OCI-LY1 (cell line): ENCODE data around the gene EVL.

Source experiments
- H2AFZ ChIP-seq: fragments of 200-600 bp; sonication (generic), shearing (Covaris generic); 2 replicates; pipeline ENCODE4 v1.6.0; 2014; ENCODE audit warnings: antibody characterized with exemption, mild to moderate bottlenecking, low read length
- H3F3A ChIP-seq: fragments of 200-600 bp; sonication (generic), shearing (Covaris generic); 2 replicates; pipeline ENCODE4 v1.6.0; 2014; ENCODE audit warnings: mild to moderate bottlenecking, antibody characterized with exemption, low read length, moderate library complexity; ENCODE audit not compliant: insufficient read depth
- H3K27ac ChIP-seq: fragments of 200-600 bp; sonication (generic); 2 replicates; pipeline ENCODE4 v1.5.1; 2014; ENCODE audit warnings: low read length, mixed run types, mild to moderate bottlenecking, low read depth; ENCODE audit not compliant: poor library complexity, severe bottlenecking
- H3K27me3 ChIP-seq: fragments of 200-600 bp; sonication (generic); 2 replicates; pipeline ENCODE4 v1.6.0; 2014; ENCODE audit warnings: antibody characterized with exemption, mild to moderate bottlenecking, low read length, moderate library complexity; ENCODE audit not compliant: insufficient read depth
- H3K36me3 ChIP-seq: fragments of 200-600 bp; sonication (generic); 2 replicates; pipeline ENCODE4 v1.6.1; 2014; ENCODE audit warnings: mild to moderate bottlenecking, antibody characterized with exemption, low read length, moderate library complexity, mixed read lengths; ENCODE audit not compliant: insufficient read depth
- H3K4me1 ChIP-seq: fragments of 200-600 bp; sonication (generic); 2 replicates; pipeline ENCODE4 v1.5.1; 2014; ENCODE audit warnings: mild to moderate bottlenecking, low read length, moderate library complexity; ENCODE audit not compliant: insufficient read depth, severe bottlenecking
- H3K4me2 ChIP-seq: fragments of 200-600 bp; sonication (generic), shearing (Covaris generic); 2 replicates; pipeline ENCODE4 v1.6.1; 2014; ENCODE audit warnings: low read length
- H3K4me3 ChIP-seq: fragments of 200-600 bp; sonication (generic); 2 replicates; pipeline ENCODE4 v1.5.1; 2014; ENCODE audit warnings: low read length, low read depth, mild to moderate bottlenecking, mixed read lengths; ENCODE audit not compliant: poor library complexity, severe bottlenecking
- H3K79me2 ChIP-seq: fragments of 200-600 bp; shearing (Covaris generic); 2 replicates; pipeline ENCODE4 v1.6.1; 2016; ENCODE audit warnings: mixed run types, low read length, mixed read lengths; ENCODE audit not compliant: insufficient read depth
- H3K9ac ChIP-seq: fragments of 200-600 bp; sonication (generic), shearing (Covaris generic); 2 replicates; pipeline ENCODE4 v1.6.1; 2014; ENCODE audit warnings: mild to moderate bottlenecking, low read length, mixed read lengths
- H3K9me2 ChIP-seq: fragments of 200-600 bp; sonication (generic), shearing (Covaris generic); 2 replicates; pipeline ENCODE4 v1.6.1; 2014; ENCODE audit warnings: low read depth, mild to moderate bottlenecking, low read length, mixed read lengths
- H3K9me3 ChIP-seq: fragments of 200-600 bp; shearing (Covaris generic); 2 replicates; pipeline ENCODE4 v1.6.1; 2014; ENCODE audit warnings: low read length, mixed read lengths
- H4K20me1 ChIP-seq: fragments of 200-600 bp; sonication (generic), shearing (Covaris generic); 2 replicates; pipeline ENCODE4 v1.6.0; 2016; ENCODE audit warnings: mild to moderate bottlenecking, low read length; ENCODE audit not compliant: insufficient read depth
- EZH2 ChIP-seq: fragments of 200-600 bp; sonication (generic), shearing (Covaris generic); IDR thresholded peaks from 2 replicates; pipeline ENCODE4 v1.8.0; 2017; ENCODE audit warnings: borderline replicate concordance, mixed run types, mild to moderate bottlenecking, antibody characterized with exemption, low read length, moderate library complexity, mixed read lengths
- TF ChIP-seq, protein P1 (sequence below): fragments of 200-600 bp; sonication (generic), shearing (Covaris generic); IDR thresholded peaks from 2 replicates; pipeline ENCODE4 v1.5.1; 2017; ENCODE audit warnings: mild to moderate bottlenecking, antibody characterized with exemption, low read length, moderate library complexity, mixed read lengths

Gene EVL

DNA sequence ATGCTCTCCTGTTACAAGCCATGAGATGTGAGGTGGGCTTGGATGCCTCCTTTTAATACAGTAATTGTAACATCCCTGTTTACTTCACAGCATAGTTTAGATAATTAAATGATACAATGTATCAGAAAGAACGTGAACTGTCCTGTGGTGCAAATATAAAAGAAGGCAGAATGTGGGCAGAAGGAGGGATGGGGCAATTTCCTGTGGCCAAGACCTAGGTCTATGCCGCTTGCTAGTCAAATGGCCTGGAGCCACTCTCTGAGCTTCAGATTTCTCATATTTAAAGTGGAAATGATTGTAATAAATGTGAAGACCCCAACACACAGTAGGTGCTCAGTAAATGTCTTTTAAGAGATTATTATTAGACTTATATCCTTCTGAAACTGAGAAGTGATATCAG, 24.0 kb upstream of the EVL start:
- no peaks in the 10 kb centered on the region for H3K9me3 ChIP-seq
- no peaks in the 10 kb centered on the region for H3K36me3 ChIP-seq
- TF ChIP-seq, protein P1, sequence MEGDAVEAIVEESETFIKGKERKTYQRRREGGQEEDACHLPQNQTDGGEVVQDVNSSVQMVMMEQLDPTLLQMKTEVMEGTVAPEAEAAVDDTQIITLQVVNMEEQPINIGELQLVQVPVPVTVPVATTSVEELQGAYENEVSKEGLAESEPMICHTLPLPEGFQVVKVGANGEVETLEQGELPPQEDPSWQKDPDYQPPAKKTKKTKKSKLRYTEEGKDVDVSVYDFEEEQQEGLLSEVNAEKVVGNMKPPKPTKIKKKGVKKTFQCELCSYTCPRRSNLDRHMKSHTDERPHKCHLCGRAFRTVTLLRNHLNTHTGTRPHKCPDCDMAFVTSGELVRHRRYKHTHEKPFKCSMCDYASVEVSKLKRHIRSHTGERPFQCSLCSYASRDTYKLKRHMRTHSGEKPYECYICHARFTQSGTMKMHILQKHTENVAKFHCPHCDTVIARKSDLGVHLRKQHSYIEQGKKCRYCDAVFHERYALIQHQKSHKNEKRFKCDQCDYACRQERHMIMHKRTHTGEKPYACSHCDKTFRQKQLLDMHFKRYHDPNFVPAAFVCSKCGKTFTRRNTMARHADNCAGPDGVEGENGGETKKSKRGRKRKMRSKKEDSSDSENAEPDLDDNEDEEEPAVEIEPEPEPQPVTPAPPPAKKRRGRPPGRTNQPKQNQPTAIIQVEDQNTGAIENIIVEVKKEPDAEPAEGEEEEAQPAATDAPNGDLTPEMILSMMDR = no peak
- TF ChIP-seq EZH2 = no peak
- H3F3A ChIP-seq = no peaks in the 10 kb centered on the region
- no peak overlapping the region for H2AFZ ChIP-seq
- H3K4me3 ChIP-seq = no peak overlapping the region
- no peaks in the 10 kb centered on the region for H3K27me3 ChIP-seq
- H3K27ac ChIP-seq = no peak overlapping the region
- H4K20me1 ChIP-seq = no peaks in the 10 kb centered on the region
- no peaks in the 10 kb centered on the region for H3K4me1 ChIP-seq
- no peaks in the 10 kb centered on the region for H3K9me2 ChIP-seq
- H3K79me2 ChIP-seq = no peaks in the 10 kb centered on the region
- H3K9ac ChIP-seq = no peak overlapping the region
- H3K4me2 ChIP-seq = no peak overlapping the region

DNA sequence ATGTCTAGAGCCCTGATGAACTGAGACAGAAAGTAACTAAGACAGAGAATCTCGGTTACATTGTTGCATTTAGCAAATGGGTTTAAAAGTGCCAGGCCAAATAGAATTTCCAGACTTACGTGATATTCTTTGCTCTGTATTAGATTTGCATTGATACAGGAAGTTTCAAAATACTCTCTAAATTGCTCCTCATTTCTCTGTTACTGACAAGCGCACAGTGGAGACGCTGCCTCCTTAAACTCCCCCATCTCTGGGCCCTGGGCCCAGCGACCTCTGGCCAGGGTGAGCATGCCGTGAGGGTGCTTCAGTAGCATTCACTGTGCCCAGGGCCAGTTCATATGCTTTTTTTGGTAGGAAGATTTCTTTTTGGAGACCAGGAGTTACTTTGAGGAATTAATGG, 22.9 kb upstream of the EVL start:
- no peak overlapping the region for H3K4me2 ChIP-seq
- no peak overlapping the region for H3K27ac ChIP-seq
- no peak overlapping the region for H3K4me3 ChIP-seq
- H3K79me2 ChIP-seq = no peaks in the 10 kb centered on the region
- H3K36me3 ChIP-seq = no peaks in the 10 kb centered on the region
- no peaks in the 10 kb centered on the region for H3K4me1 ChIP-seq
- H2AFZ ChIP-seq = no peak overlapping the region
- TF ChIP-seq, protein P1 = no peak
- no peaks in the 10 kb centered on the region for H3F3A ChIP-seq
- no peaks in the 10 kb centered on the region for H3K9me2 ChIP-seq
- H3K9me3 ChIP-seq = no peaks in the 10 kb centered on the region
- no peaks in the 10 kb centered on the region for H4K20me1 ChIP-seq
- no peaks in the 10 kb centered on the region for H3K27me3 ChIP-seq
- H3K9ac ChIP-seq = no peak overlapping the region

DNA sequence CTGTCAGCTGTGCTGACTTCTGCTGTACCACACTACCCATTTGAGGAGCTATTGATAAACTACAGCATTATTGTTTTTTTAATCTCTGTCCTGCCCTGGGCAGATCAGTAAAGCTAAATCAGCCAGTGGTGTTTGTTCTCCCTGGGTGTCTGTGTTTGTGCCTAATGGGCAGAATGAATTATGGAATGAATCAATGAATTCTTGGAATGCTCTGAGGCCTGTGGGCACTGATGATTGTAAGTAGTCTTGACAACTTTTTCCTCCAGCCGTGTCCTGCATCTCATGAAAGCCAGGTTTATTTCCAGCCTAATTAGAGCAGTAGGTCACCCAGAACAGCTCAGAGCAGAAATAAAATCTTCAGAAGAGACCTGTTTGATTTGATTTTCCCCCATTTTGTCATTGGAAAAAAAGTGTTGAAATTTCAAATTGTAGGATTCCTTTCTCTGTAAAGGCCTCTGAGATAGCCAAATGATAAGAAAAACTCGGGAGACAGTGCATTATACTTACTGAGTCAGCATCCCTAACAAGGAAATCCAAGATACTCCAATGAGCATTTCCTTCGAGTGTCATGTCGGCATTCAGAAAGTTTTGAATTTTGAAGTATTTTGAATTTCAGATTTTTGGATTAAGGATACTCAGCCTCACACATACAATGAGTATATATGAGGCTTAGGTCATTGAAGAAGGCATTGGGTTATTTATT, 19.4 kb upstream of the EVL start:
- Histone ChIP-seq H3K4me1 (no peaks in the 10 kb centered on the region), H3K4me2 (no peak overlapping the region), H3K9ac (no peak overlapping the region), H3K9me3 (no peaks in the 10 kb centered on the region), H3K9me2 (no peaks in the 10 kb centered on the region), H3K27me3 (no peaks in the 10 kb centered on the region), H4K20me1 (no peaks in the 10 kb centered on the region), H3K4me3 (no peak overlapping the region), H2AFZ (no peak overlapping the region), H3F3A (no peaks in the 10 kb centered on the region), H3K27ac (no peak overlapping the region), H3K79me2 (no peaks in the 10 kb centered on the region), H3K36me3 (no peaks in the 10 kb centered on the region)
- TF ChIP-seq, protein P1 = no peak
- TF ChIP-seq EZH2 = no peak
